OCI-LY1 (cell line): ENCODE data around the gene RPEL1.

Experiments used
- CTCF ChIP-seq: fragments of 200-600 bp; sonication (generic), shearing (Covaris generic); IDR thresholded peaks from 2 replicates; pipeline ENCODE4 v1.5.1; 2017; ENCODE audit warnings: mild to moderate bottlenecking, antibody characterized with exemption, low read length, moderate library complexity, mixed read lengths
- EZH2 ChIP-seq: fragments of 200-600 bp; sonication (generic), shearing (Covaris generic); IDR thresholded peaks from 2 replicates; pipeline ENCODE4 v1.8.0; 2017; ENCODE audit warnings: borderline replicate concordance, mixed run types, mild to moderate bottlenecking, antibody characterized with exemption, low read length, moderate library complexity, mixed read lengths

GRCh38 chr10:103203466-103203865, 42.2 kb upstream of the RPEL1 start:
- TF ChIP-seq CTCF, result no peak
- TF ChIP-seq EZH2, result no peak
